Gastroesophageal sphincter (tissue), 3 donors: Measurements from ENCODE around the gene MYO15B.

Source experiments
- POLR2A ChIP-seq, 2 donors: fragments of 450-650 bp; IDR thresholded peaks; one replicate each; pipeline ENCODE4 v1.6.1; 2017; ENCODE audit warnings: antibody characterized with exemption in 2 of 2, mild to moderate bottlenecking in 2 of 2, moderate library complexity in 1 of 2
- POLR2AphosphoS5 ChIP-seq: sonication (generic); formaldehyde crosslinking; IDR thresholded peaks from one replicate; pipeline ENCODE4 v1.6.1; 2017; ENCODE audit warnings: antibody characterized with exemption
- TF ChIP-seq, protein P1 (sequence below), 4 experiments: fragments of 200-600 bp in 2 of 4; fragments of 450-650 bp in 2 of 4; sonication (generic) in 1 of 4; IDR thresholded peaks; one replicate each; pipeline ENCODE4 v1.5.1; 2017 to 2019; ENCODE audit warnings: antibody characterized with exemption in 4 of 4, mild to moderate bottlenecking in 2 of 4, moderate library complexity in 2 of 4

DNA sequence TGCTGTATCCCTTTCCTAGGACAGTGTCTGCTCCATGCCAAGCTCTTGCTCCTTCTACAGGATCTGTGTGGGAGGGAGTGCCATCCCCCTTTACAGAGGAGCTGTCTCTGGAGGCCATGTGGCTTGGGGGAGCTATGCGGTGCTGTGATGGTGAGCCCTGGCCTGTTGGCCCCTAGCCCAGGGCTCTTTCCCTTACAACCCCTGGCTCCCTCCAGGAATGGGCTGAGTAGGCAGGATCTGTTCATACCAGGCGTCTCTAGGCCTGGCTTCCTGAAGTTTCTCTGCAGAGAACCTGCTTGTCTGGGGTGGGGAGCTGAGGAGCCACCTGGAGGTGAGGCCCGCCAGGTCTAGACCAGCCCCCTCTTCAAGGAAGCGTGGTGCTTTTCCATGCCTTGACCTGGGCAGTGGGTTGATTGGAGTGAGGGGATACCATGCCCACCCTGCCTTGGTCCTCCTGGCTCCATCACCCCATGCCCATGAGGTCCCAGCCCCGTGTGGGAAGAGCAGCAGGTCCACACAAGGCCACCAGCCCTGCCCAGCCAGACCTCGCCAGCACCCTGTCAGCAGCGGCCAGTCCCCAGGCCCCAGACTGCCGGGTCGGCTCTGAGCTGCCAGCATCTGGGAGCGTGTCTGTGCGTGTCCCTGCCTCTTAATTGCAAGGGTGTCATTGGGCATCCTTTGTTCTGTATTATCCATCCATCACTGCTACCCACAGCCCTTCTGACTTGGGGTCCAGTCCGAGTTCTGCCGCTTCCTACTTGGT lies 47.5 kb upstream of the MYO15B start:
- TF ChIP-seq, protein P1, sequence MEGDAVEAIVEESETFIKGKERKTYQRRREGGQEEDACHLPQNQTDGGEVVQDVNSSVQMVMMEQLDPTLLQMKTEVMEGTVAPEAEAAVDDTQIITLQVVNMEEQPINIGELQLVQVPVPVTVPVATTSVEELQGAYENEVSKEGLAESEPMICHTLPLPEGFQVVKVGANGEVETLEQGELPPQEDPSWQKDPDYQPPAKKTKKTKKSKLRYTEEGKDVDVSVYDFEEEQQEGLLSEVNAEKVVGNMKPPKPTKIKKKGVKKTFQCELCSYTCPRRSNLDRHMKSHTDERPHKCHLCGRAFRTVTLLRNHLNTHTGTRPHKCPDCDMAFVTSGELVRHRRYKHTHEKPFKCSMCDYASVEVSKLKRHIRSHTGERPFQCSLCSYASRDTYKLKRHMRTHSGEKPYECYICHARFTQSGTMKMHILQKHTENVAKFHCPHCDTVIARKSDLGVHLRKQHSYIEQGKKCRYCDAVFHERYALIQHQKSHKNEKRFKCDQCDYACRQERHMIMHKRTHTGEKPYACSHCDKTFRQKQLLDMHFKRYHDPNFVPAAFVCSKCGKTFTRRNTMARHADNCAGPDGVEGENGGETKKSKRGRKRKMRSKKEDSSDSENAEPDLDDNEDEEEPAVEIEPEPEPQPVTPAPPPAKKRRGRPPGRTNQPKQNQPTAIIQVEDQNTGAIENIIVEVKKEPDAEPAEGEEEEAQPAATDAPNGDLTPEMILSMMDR (IDR thresholded peaks at IDR 0.05) = no peak
- no peak for TF ChIP-seq POLR2A (IDR thresholded peaks at IDR 0.05)
- TF ChIP-seq POLR2AphosphoS5 = no peak
